ENCODE results near the gene OR5J2. TPM values are rescaled to one million over a fixed set of nuclear protein-coding genes. Genes with fewer than 3 reads are reported as not detected.
"Not testable (repeated sequence)": the region's sequence is repeated elsewhere in the genome, so short reads cannot be mapped to it uniquely, and the experiment has no call there.

The OR5J2 gene
- not detected for total RNA-seq

DNA sequence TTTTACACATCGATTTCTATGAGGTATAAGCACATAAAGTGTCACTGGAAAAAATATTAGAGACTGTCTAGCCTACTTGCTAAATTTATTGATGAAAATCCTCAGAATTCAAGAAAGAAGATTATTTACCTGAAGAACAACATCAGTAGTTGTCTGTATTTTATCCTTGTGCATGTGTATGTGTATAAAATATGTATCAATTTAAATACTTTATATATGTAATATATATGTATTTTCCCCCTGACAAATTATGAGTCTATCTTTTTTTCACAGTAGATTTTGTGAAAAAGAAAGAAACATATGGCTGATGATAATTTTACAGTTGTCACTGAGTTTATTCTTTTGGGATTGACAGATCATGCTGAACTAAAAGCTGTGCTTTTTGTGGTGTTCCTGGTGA, at the start of gene OR5J2:
OR5J2 (plus strand) TSS at position 301 of the 400 bp plus-strand sequence; CDS start at position 301, 0 bp downstream.
- Mint-ChIP-seq H3K27ac (no peak within 1 kb of the TSS), H3K36me3 (ENCODE audit: low read depth) (no peaks in the 10 kb centered on the region), H3K4me1 (no peaks in the 10 kb centered on the region), H3K27me3 (no peaks in the 10 kb centered on the region), H3K9me3 (peaks cover 17% of the 10 kb centered on the region), H3K4me3 (no peak within 1 kb of the TSS)
- ChIA-PET CTCF (no interaction called here), POLR2A (no interaction called here)
- DNase-seq, result no peak

DNA sequence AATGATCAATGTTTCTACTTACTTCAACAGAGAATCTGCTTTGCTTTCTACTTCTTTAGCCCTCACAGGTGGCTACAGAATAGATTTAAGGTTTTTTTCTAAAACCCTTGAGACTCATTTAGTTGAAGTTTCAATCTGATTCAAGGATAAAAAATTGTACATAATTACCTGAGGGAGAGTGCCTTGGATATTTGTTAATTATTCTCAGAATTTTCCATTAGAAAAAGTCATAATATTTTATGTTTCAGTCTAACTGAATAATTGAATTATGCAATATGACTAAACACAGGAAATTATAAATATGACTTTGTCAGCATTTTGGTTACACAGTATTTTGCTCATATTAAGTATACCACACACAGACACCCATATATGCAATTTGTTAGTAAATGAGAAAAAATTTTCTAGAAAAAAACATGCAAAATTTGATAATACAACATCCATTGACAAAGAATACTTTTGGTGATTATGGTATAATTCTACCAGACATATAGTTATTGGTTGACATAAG, 36.2 kb upstream of the OR5J2 start, which contains the start of gene OR8J3:
OR8J3 (minus strand) TSS at position 51 of the 511 bp plus-strand sequence. CDS start 2,483 bp downstream, outside the sequence.
- Mint-ChIP-seq H3K4me1 (no peaks in the 10 kb centered on the region), H3K36me3 (ENCODE audit: low read depth) (no peaks in the 10 kb centered on the region), H3K27ac (no peak within 1 kb of the TSS), H3K4me3 (no peak within 1 kb of the TSS), H3K27me3 (no peaks in the 10 kb centered on the region), H3K9me3 (peaks cover 4% of the 10 kb centered on the region)
- ChIA-PET CTCF (no interaction called here), POLR2A (no interaction called here)
- no peak for DNase-seq

DNA sequence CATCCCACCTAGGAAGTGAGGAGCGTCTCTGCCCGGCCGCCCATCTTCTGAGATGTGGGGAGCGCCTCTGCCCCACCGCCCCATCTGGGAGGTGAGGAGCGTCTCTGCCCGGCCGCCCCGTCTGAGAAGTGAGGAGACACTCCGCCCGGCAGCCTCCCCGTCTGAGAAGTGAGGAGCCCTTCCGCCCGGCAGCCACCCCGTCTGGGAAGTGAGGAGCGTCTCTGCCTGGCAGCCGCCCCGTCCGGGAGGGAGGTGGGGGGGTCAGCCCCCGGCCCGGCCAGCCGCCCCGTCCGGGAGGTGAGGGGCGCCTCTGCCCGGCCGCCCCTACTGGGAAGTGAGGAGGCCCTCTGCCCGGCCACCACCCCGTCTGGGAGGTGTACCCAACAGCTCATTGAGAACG, 32.7 kb upstream of the OR5J2 start:
- H3K4me1 Mint-ChIP-seq; H3K27me3 Mint-ChIP-seq; H3K4me3 Mint-ChIP-seq; DNase-seq; CTCF ChIA-PET; H3K27ac Mint-ChIP-seq; H3K9me3 Mint-ChIP-seq; POLR2A ChIA-PET; H3K36me3 Mint-ChIP-seq (ENCODE audit: low read depth): not testable (repeated sequence)

DNA sequence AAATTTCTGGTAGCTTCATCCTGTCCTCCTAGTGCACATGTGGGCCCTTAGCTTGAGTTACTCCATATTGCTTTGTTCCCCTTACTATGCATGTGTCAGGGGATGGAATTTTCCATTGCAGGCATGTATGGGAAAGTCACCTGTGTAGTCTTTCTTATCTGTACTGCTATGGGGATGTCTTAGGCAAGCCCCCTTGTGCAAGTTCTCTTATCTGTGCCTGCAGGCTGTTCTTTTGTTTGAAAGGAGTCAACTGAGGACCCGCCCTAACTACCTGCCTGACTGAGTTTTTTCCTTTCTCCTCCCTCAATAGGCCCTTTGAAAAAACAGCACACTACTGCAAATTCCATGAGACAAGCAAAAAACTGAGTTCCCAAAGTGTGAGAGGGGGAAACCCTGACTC, 25.0 kb upstream of the OR5J2 start:
- H3K36me3 Mint-ChIP-seq (ENCODE audit: low read depth), result no peaks in the 10 kb centered on the region
- peaks cover 35% of the 10 kb centered on the region for H3K9me3 Mint-ChIP-seq
- CTCF ChIA-PET, result no interaction called here
- H3K27ac Mint-ChIP-seq, result no peak overlapping the region
- POLR2A ChIA-PET, result no interaction called here
- H3K4me3 Mint-ChIP-seq, result no peak overlapping the region
- H3K4me1 Mint-ChIP-seq, result no peaks in the 10 kb centered on the region
- no peaks in the 10 kb centered on the region for H3K27me3 Mint-ChIP-seq
- no peak for DNase-seq

DNA sequence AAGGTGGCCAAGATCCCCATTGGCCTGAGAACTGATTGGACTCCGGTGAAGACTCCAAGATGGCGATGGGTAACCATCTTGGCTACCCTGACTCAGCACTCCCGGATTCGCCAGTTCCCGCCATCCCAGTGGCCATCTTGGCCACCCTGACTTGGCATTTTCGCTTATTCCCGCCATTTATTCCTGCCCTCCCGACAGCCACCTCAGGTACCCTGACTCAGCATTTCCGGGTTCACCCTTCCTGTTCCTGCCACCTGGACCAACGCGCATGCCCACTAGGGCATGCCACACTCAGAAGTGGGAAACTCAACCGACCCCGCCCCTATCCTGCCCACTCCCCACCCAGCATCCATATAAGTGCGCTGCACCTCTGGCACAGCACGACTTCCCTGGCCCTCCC, 24.1 kb upstream of the OR5J2 start:
- CTCF ChIA-PET, result no interaction called here
- H3K9me3 Mint-ChIP-seq, result peaks cover 32% of the 10 kb centered on the region
- no peaks in the 10 kb centered on the region for H3K4me1 Mint-ChIP-seq
- H3K27me3 Mint-ChIP-seq, result no peaks in the 10 kb centered on the region
- no peak overlapping the region for H3K27ac Mint-ChIP-seq
- no peaks in the 10 kb centered on the region for H3K36me3 Mint-ChIP-seq (ENCODE audit: low read depth)
- no peak for DNase-seq
- POLR2A ChIA-PET, result no interaction called here
- no peak overlapping the region for H3K4me3 Mint-ChIP-seq

DNA sequence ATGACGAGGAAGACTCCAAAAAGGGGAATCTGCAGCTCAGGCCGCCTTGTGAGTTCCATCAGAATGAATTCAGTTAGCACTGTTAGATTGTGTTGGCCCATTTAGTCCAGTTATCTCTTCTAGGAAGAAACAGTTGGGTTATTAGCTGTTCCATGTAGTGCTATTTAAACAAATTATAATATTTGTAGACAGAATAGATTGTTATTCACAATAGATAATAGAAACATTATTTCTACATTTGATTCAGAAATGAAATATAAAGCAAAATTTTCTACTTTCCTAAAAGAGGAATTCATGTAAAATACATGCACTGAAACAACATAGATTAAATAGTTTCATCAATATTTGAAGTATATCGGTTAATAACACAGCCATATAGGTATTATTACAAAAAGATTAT, 16.2 kb upstream of the OR5J2 start, which contains the start of gene OR8K5:
OR8K5 (minus strand) TSS at position 101 of the 400 bp plus-strand sequence; CDS start at position 101, 0 bp downstream.
- no peak for DNase-seq
- H3K4me3 Mint-ChIP-seq, result no peak within 1 kb of the TSS
- peaks cover 7% of the 10 kb centered on the region for H3K9me3 Mint-ChIP-seq

DNA sequence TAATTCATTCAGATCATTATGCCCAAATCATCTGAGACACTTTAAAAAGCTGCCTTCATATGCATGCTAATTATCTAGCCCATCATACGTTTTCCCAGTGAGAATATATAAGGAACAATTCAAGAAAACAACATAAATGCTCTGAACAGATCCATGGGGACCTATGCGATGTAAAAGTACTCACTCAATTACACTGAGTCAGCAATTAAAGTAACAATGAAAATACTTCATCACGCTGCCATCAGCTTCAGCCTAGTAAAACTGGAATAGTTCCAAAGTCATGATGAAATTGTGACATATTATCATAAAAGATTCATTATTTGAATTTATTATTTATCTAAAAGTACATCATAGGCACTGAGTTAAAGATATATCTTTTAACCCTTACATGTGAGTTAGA, 12.6 kb upstream of the OR5J2 start:
- no peak for DNase-seq
- ChIA-PET POLR2A (no interaction called here), CTCF (no interaction called here)
- Mint-ChIP-seq H3K9me3 (peaks cover 4% of the 10 kb centered on the region), H3K4me3 (no peak overlapping the region), H3K27ac (no peak overlapping the region), H3K27me3 (no peaks in the 10 kb centered on the region), H3K4me1 (no peaks in the 10 kb centered on the region), H3K36me3 (ENCODE audit: low read depth) (no peaks in the 10 kb centered on the region)

More for the DNA sequence above, 16.2 kb upstream of the OR5J2 start, which contains the start of gene OR8K5:
- ChIA-PET POLR2A (no interaction called here), CTCF (no interaction called here)
- no peaks in the 10 kb centered on the region for H3K4me1 Mint-ChIP-seq
- no peaks in the 10 kb centered on the region for H3K27me3 Mint-ChIP-seq
- no peak within 1 kb of the TSS for H3K27ac Mint-ChIP-seq
- H3K36me3 Mint-ChIP-seq (ENCODE audit: low read depth), result no peaks in the 10 kb centered on the region

DNA sequence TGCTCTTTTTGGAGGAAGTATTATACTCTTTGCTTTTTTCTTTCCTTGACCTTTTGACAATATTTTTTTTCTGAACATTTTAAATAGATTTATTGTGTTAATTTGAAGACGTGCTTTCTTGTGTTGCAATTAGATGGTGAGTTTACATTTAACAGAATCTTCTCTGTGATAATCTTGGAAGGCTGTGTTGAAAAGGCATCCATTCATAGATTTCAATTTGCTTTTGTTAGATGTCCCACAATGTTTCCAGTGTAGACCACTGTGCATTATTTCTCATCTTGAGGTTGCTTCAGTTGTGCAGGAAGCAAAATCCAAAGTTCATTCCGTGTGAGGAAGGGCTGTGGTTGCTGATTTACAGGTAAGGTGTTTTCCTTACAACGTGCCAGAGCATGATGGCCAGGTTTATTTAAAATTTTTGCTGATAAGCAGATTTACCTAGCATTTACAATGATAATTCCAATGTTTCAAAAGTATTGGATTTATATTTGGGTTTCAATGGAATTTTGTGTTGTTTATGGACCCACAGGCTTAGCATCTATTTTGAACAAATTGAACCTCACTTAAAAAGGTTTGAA, 4.1 kb upstream of the OR5J2 start:
- no peaks in the 10 kb centered on the region for H3K27me3 Mint-ChIP-seq

DNA sequence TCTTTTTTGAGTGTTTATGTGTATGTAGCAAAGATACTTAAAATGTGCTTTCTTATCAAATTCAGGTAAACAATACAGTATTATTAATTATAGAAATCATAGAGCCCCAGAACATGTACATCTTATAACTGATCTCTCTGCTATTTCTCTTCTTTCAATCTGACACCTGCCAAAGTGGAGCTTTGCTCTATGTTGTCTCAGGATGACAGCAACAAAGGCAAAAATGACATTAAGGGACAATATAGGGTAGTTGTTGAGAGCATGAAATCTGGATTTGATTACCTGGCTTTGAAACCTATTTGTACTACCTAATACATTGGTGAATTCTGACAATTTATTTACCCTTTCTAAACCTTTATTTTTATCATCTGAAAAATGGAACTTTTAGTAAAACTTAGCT, 7.0 kb downstream of the OR5J2 start:
- CTCF ChIA-PET, result no interaction called here
- POLR2A ChIA-PET, result no interaction called here
- Mint-ChIP-seq H3K36me3 (ENCODE audit: low read depth) (no peaks in the 10 kb centered on the region), H3K27ac (no peak overlapping the region), H3K4me1 (no peaks in the 10 kb centered on the region), H3K4me3 (no peak overlapping the region), H3K27me3 (no peaks in the 10 kb centered on the region), H3K9me3 (peaks cover 18% of the 10 kb centered on the region)
- no peak for DNase-seq

More for the DNA sequence above, 4.1 kb upstream of the OR5J2 start:
- no peak for DNase-seq
- H3K9me3 Mint-ChIP-seq, result peaks cover 13% of the 10 kb centered on the region
- no peak overlapping the region for H3K27ac Mint-ChIP-seq
- H3K4me1 Mint-ChIP-seq, result no peaks in the 10 kb centered on the region
- H3K4me3 Mint-ChIP-seq, result no peak overlapping the region
- ChIA-PET CTCF (no interaction called here), POLR2A (no interaction called here)
- no peaks in the 10 kb centered on the region for H3K36me3 Mint-ChIP-seq (ENCODE audit: low read depth)

DNA sequence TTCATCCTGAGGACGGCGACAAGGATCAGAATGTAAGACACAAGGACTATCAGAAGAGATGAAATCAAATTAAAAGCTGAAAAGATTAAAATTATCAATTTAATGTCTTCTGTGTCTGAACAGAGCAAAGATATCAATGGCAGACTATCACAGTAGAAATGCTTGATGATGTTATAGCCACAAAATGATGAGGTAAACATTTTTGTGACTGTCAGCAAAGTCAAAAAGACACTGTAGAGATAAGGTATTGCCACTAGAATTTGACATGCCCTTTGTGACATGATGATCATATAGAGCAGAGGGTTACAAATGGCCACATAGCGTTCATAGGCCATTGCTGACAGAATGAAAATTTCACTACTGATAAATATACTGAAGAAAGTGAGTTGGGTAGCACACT, 12.2 kb downstream of the OR5J2 start:
- no peak for DNase-seq
- H3K9me3 Mint-ChIP-seq, result peaks cover 6% of the 10 kb centered on the region
- H3K4me1 Mint-ChIP-seq, result no peaks in the 10 kb centered on the region
- no peak overlapping the region for H3K27ac Mint-ChIP-seq
- no peak overlapping the region for H3K4me3 Mint-ChIP-seq
- ChIA-PET CTCF (no interaction called here), POLR2A (no interaction called here)
- H3K27me3 Mint-ChIP-seq, result no peaks in the 10 kb centered on the region
- no peaks in the 10 kb centered on the region for H3K36me3 Mint-ChIP-seq (ENCODE audit: low read depth)

DNA sequence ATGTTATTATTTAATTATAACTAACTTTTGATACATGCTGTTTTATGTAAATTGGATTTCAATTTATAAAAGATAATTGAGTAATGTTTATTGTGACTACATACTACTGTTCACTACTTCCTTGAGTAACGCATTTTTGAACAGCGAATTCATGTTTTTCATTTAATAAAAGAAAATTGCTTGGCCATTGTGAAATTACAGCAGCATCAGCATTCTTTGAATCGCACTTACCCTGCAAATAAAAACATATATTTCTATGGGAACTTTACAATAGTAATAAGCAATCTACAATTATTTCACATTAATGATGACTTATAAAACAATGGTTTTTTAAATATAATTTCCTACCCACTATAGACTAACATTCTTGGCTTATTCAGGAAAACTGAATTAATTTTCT, 20.3 kb downstream of the OR5J2 start:
- Mint-ChIP-seq H3K4me3 (no peak overlapping the region), H3K9me3 (peaks cover 6% of the 10 kb centered on the region), H3K4me1 (no peaks in the 10 kb centered on the region), H3K27me3 (no peaks in the 10 kb centered on the region), H3K27ac (no peak overlapping the region), H3K36me3 (ENCODE audit: low read depth) (no peaks in the 10 kb centered on the region)
- DNase-seq, result no peak
- ChIA-PET CTCF (no interaction called here), POLR2A (no interaction called here)

DNA sequence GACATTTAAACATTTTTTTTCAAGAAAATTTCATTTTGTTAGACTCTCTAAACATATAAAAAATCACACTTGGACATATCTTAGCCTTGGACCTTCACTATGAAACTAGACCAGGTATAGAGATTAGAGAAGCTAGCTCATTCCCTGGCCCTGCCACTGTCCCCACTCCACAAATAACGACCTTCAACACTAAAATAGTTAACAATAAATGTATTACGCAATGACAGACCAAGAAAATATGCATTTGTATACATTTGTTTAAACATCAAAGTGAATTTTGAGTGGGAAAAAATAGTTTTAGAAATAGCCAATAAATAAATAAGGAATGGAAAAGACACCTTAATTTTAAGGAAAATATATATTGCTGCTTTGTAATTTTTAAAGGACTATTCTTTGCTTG, 20.9 kb downstream of the OR5J2 start:
- CTCF ChIA-PET, result no interaction called here
- no peak for DNase-seq
- Mint-ChIP-seq H3K4me1 (no peaks in the 10 kb centered on the region), H3K9me3 (peaks cover 6% of the 10 kb centered on the region), H3K27ac (no peak overlapping the region), H3K27me3 (no peaks in the 10 kb centered on the region), H3K4me3 (no peak overlapping the region), H3K36me3 (ENCODE audit: low read depth) (no peaks in the 10 kb centered on the region)
- POLR2A ChIA-PET, result no interaction called here

DNA sequence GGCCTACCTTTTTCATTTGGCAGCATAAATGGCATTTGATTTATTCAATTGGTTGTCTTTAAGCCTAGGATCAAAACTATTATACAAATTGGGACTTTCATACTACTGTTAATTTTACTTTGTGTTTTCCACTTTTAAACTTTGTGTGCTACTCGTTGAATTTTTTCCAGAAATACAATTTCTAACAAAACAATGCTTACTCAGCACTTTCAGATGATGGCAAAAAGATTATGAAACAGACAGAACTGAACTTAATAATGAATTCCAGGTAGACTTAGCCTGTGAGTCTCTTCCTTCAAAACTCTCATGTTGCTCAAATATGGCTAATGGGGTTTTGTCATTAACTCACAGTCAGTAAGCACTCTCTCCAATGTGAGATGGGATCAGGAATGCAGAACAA, 31.4 kb downstream of the OR5J2 start:
- no peak for DNase-seq
- no peaks in the 10 kb centered on the region for H3K4me1 Mint-ChIP-seq
- H3K27ac Mint-ChIP-seq, result no peak overlapping the region
- peaks cover 21% of the 10 kb centered on the region for H3K9me3 Mint-ChIP-seq
- H3K4me3 Mint-ChIP-seq, result no peak overlapping the region
- no peaks in the 10 kb centered on the region for H3K36me3 Mint-ChIP-seq (ENCODE audit: low read depth)
- H3K27me3 Mint-ChIP-seq, result no peaks in the 10 kb centered on the region
- CTCF ChIA-PET, result no interaction called here
- POLR2A ChIA-PET, result no interaction called here

DNA sequence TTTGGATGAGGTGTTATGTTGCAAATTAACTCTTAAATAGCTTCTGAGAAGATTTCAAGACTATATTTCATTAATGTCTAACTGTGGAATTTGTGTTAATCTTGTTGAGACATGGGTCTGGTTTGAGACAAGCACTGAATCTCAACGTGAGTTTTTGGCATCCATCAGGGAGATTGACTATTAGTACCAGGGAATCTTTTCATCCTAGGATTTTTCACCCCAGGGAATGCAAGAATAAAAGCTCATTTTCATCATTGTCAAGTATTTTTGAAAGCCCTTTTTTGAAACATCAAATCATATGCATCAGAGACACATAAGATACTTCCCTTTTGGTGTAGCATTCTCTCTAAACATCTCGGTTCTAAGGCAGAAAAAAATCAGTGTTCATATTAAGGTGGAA, 38.1 kb downstream of the OR5J2 start:
- Mint-ChIP-seq H3K36me3 (ENCODE audit: low read depth) (no peaks in the 10 kb centered on the region), H3K4me3 (no peak overlapping the region), H3K9me3 (peaks cover 31% of the 10 kb centered on the region), H3K27ac (no peak overlapping the region), H3K27me3 (no peaks in the 10 kb centered on the region), H3K4me1 (no peaks in the 10 kb centered on the region)
- DNase-seq, result no peak
- POLR2A ChIA-PET, result no interaction called here
- CTCF ChIA-PET, result no interaction called here

All from activated CD4-positive, alpha-beta memory T cell treated with anti-CD3 and anti-CD28 coated beads, Interleukin-2, amount 10 ng/mL, durations not matched to agents 7 days and 5 days (primary cell).